ENCODE data around the gene FUNDC2.

The FUNDC2 gene

GRCh38 chrX:155028129-155028528, 1.5 kb downstream of the FUNDC2 start:
- Histone ChIP-seq H3K36me3 (no peaks in the 10 kb centered on the region), H3K9me3 (ENCODE audit: severe bottlenecking) (no peaks in the 10 kb centered on the region), H3K27me3 (ENCODE audit: insufficient read depth, low read depth, severe bottlenecking) (no peaks in the 10 kb centered on the region), H3K27ac (peak overlapping the region; percentile 97), H3K4me3 (ENCODE audit: low read depth, low read length) (peak overlapping the region; percentile 98)
- TF ChIP-seq CTCF (IDR thresholded peaks at IDR 0.05; ENCODE audit: low read depth, low read length) = no peak
- no peak for DNase-seq

- H3K4me3 ChIP-seq (ENCODE audit: low read depth, low read length) = no peak overlapping the region
- DNase-seq = no peak
These were observed 2.2 kb downstream of the FUNDC2 start for GRCh38 chrX:155028877-155029291.

GRCh38 chrX:155031657-155032056, 5.0 kb downstream of the FUNDC2 start:
- no peak for TF ChIP-seq CTCF (IDR thresholded peaks at IDR 0.05; ENCODE audit: low read depth, low read length)
- peaks cover 21% of the 10 kb centered on the region for H3K36me3 ChIP-seq
- no peak for DNase-seq
- H3K4me3 ChIP-seq (ENCODE audit: low read depth, low read length) = no peak overlapping the region
- H3K27me3 ChIP-seq (ENCODE audit: insufficient read depth, low read depth, severe bottlenecking) = no peaks in the 10 kb centered on the region
- H3K9me3 ChIP-seq (ENCODE audit: severe bottlenecking) = peaks cover 7% of the 10 kb centered on the region
- H3K27ac ChIP-seq = no peak overlapping the region

More at GRCh38 chrX:155028877-155029291, 2.2 kb downstream of the FUNDC2 start:
- Histone ChIP-seq H3K9me3 (ENCODE audit: severe bottlenecking) (no peaks in the 10 kb centered on the region), H3K36me3 (no peaks in the 10 kb centered on the region; the same call in 1 of the 2 replicates), H3K27me3 (ENCODE audit: insufficient read depth, low read depth, severe bottlenecking) (no peaks in the 10 kb centered on the region), H3K27ac (no peak overlapping the region)
- no peak for TF ChIP-seq CTCF (IDR thresholded peaks at IDR 0.05; ENCODE audit: low read depth, low read length)

- Histone ChIP-seq H3K9me3 (ENCODE audit: severe bottlenecking) (peaks cover 7% of the 10 kb centered on the region), H3K36me3 (peaks cover 24% of the 10 kb centered on the region), H3K27me3 (ENCODE audit: insufficient read depth, low read depth, severe bottlenecking) (no peaks in the 10 kb centered on the region), H3K4me3 (ENCODE audit: low read depth, low read length) (no peak overlapping the region), H3K27ac (no peak overlapping the region)
- TF ChIP-seq CTCF (IDR thresholded peaks at IDR 0.05; ENCODE audit: low read depth, low read length) = no peak
- no peak for DNase-seq
These were observed 9.0 kb downstream of the FUNDC2 start for GRCh38 chrX:155035688-155036087.

GRCh38 chrX:155046129-155046810, 19.6 kb downstream of the FUNDC2 start:
- H3K4me3 ChIP-seq (ENCODE audit: low read depth, low read length) = no peak overlapping the region
- H3K9me3 ChIP-seq (ENCODE audit: severe bottlenecking) = no peaks in the 10 kb centered on the region
- TF ChIP-seq CTCF (IDR thresholded peaks at IDR 0.05; ENCODE audit: low read depth, low read length) = no peak
- H3K36me3 ChIP-seq = peaks cover 2% of the 10 kb centered on the region
- H3K27ac ChIP-seq = no peak overlapping the region
- no peak for DNase-seq
- no peaks in the 10 kb centered on the region for H3K27me3 ChIP-seq (ENCODE audit: insufficient read depth, low read depth, severe bottlenecking)

All from WERI-Rb-1 (cell line).